Measurements from ENCODE around the gene GLRA3.

The GLRA3 gene

GRCh38 chr4:174650711-174651355, 178.2 kb downstream of the GLRA3 start:
- H3K79me2 ChIP-seq = no peaks in the 10 kb centered on the region
- no peaks in the 10 kb centered on the region for H3K36me3 ChIP-seq (ENCODE audit: control insufficient read depth, insufficient read depth, low read length)
- H3K9ac ChIP-seq = no peak overlapping the region
- no peaks in the 10 kb centered on the region for H3K27me3 ChIP-seq (ENCODE audit: control insufficient read depth, insufficient read depth, low read length)
- no peaks in the 10 kb centered on the region for H3K4me1 ChIP-seq
- H3K4me2 ChIP-seq (ENCODE audit: low read length) = no peak overlapping the region
- no peak overlapping the region for H3K4me3 ChIP-seq (ENCODE audit: low read depth, low read length)
- no peak overlapping the region for H2AFZ ChIP-seq
- H3K27ac ChIP-seq = no peak overlapping the region
- H3K9me3 ChIP-seq (ENCODE audit: control insufficient read depth, low read length) = no peaks in the 10 kb centered on the region
- TF ChIP-seq CTCF (IDR thresholded peaks at IDR 0.05) = no peak

DNA sequence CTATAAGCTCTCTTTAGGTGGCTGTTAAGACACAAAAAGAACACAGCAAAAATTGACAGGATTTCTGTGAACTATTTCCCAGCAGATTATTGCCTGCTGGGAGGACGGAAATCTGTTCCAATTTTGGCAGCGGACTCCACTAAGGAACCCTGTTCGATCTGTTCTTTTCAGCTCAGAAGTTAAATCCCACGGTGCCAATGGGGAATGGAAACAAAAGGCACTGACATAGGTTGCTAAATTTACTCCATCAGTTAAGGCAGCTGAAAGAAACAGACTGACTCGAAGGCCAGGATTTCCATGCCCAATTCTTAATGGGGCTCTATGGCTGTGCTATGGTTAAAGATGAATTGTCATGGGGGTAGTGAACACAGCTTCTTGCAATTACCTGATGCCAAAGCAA, 180.2 kb downstream of the GLRA3 start:
- H3K27ac ChIP-seq = no peak overlapping the region
- no peak overlapping the region for H3K4me2 ChIP-seq (ENCODE audit: low read length)
- H3K9ac ChIP-seq = no peak overlapping the region
- H3K27me3 ChIP-seq (ENCODE audit: control insufficient read depth, insufficient read depth, low read length) = no peaks in the 10 kb centered on the region
- no peak for TF ChIP-seq CTCF (IDR thresholded peaks at IDR 0.05)
- no peaks in the 10 kb centered on the region for H3K4me1 ChIP-seq
- H3K4me3 ChIP-seq (ENCODE audit: low read depth, low read length) = no peak overlapping the region
- H2AFZ ChIP-seq = no peak overlapping the region
- H3K79me2 ChIP-seq = no peaks in the 10 kb centered on the region
- H3K36me3 ChIP-seq (ENCODE audit: control insufficient read depth, insufficient read depth, low read length) = no peaks in the 10 kb centered on the region
- H3K9me3 ChIP-seq (ENCODE audit: control insufficient read depth, low read length) = no peaks in the 10 kb centered on the region

DNA sequence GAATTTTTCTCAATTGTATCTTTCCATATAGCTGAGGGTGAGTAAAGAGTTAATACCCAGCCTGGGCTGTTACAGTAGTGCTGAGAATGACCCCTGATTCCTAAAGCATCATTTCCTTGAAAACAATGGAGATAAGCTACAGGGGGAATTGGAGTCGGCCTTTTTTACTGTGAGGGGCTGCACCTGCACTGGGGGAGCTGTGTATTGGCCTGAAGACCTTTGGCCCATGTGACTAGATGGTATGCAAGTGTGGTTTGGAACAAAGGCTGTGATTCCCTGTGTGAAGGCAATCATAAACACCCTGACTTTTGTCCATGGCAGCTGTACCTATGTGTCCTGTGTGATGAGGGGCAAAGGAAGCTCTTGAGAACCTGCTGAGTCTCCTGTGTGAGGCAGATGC, 182.7 kb downstream of the GLRA3 start:
- H3K27ac ChIP-seq = no peak overlapping the region
- H3K36me3 ChIP-seq (ENCODE audit: control insufficient read depth, insufficient read depth, low read length) = no peaks in the 10 kb centered on the region
- H3K9ac ChIP-seq = no peak overlapping the region
- H3K79me2 ChIP-seq = no peaks in the 10 kb centered on the region
- no peaks in the 10 kb centered on the region for H3K4me1 ChIP-seq
- H3K4me2 ChIP-seq (ENCODE audit: low read length) = no peak overlapping the region
- no peak overlapping the region for H2AFZ ChIP-seq
- no peak for TF ChIP-seq CTCF (IDR thresholded peaks at IDR 0.05)
- no peaks in the 10 kb centered on the region for H3K27me3 ChIP-seq (ENCODE audit: control insufficient read depth, insufficient read depth, low read length)
- no peak overlapping the region for H3K4me3 ChIP-seq (ENCODE audit: low read depth, low read length)
- H3K9me3 ChIP-seq (ENCODE audit: control insufficient read depth, low read length) = no peaks in the 10 kb centered on the region

DNA sequence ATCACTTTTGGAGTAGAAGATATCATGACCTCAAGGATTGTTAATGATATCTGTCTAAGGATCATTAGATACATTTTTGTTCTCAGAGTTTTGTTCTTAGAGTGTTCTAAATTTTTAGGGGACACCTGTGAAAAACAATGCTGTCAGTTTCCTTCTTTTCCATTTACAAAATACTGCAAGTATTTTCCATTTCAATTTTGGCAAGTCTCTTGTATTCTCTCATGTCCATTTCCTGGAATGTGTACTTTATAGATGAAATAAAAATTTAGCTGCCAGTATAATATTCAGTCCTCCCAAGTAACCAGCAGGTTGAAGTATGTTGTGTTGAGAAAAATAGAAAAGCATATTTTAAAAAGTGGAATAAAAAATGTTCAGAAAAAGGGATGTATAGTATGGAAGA, 188.9 kb downstream of the GLRA3 start:
- H3K4me2 ChIP-seq (ENCODE audit: low read length) = no peak overlapping the region
- no peak for TF ChIP-seq CTCF (IDR thresholded peaks at IDR 0.05)
- no peak overlapping the region for H3K9ac ChIP-seq
- no peaks in the 10 kb centered on the region for H3K36me3 ChIP-seq (ENCODE audit: control insufficient read depth, insufficient read depth, low read length)
- no peak overlapping the region for H3K27ac ChIP-seq
- no peaks in the 10 kb centered on the region for H3K9me3 ChIP-seq (ENCODE audit: control insufficient read depth, low read length)
- no peaks in the 10 kb centered on the region for H3K4me1 ChIP-seq
- H3K79me2 ChIP-seq = no peaks in the 10 kb centered on the region
- H3K27me3 ChIP-seq (ENCODE audit: control insufficient read depth, insufficient read depth, low read length) = no peaks in the 10 kb centered on the region
- no peak overlapping the region for H2AFZ ChIP-seq
- no peak overlapping the region for H3K4me3 ChIP-seq (ENCODE audit: low read depth, low read length)

DNA sequence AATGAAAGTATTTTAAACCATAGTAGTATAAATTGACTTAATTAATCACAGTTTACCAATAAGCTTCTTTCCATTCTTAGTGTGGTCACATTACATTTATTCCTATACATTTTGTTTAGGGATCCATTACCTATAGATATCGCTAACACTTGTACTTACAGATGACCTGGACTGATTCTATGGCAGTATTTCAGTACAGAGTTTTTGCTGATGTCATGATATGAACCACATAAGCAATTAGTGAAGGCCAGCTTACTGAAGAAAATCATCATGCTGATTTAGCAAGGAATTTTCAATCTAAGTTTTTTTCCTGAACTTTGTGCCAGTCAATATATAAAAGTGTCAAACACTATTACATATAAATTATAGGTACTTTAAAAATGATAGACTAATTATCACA, 193.3 kb downstream of the GLRA3 start:
- Histone ChIP-seq H3K36me3 (ENCODE audit: control insufficient read depth, insufficient read depth, low read length) (no peaks in the 10 kb centered on the region), H3K27me3 (ENCODE audit: control insufficient read depth, insufficient read depth, low read length) (no peaks in the 10 kb centered on the region), H3K4me1 (no peaks in the 10 kb centered on the region)

More for the DNA sequence above, 193.3 kb downstream of the GLRA3 start:
- H3K9ac ChIP-seq = no peak overlapping the region
- no peak overlapping the region for H3K27ac ChIP-seq
- no peak overlapping the region for H3K4me3 ChIP-seq (ENCODE audit: low read depth, low read length)
- TF ChIP-seq CTCF (IDR thresholded peaks at IDR 0.05) = no peak
- H3K9me3 ChIP-seq (ENCODE audit: control insufficient read depth, low read length) = no peaks in the 10 kb centered on the region
- H3K4me2 ChIP-seq (ENCODE audit: low read length) = no peak overlapping the region
- no peaks in the 10 kb centered on the region for H3K79me2 ChIP-seq
- H2AFZ ChIP-seq = no peak overlapping the region

All from parathyroid adenoma (tissue), 2 donors.